ENCODE results near the gene MCOLN3. TPM values are rescaled to one million over a fixed set of nuclear protein-coding genes. Genes with fewer than 3 reads are reported as not detected.
"Not testable (repeated sequence)": the region's sequence is repeated elsewhere in the genome, so short reads cannot be mapped to it uniquely, and the experiment has no call there.

Gene MCOLN3
- total RNA-seq, 3 donors from 2014 or later = 0.80 to 2.3 (median 2.2) TPM

- H3K4me3 ChIP-seq = no peak overlapping the region
- TF ChIP-seq CTCF (IDR thresholded peaks at IDR 0.05) = no peak
- no peak for DNase-seq
- intact Hi-C loops (cut with DNase I, micrococcal nuclease) = no loop called here
- no peaks in the 10 kb centered on the region for H3K9me3 ChIP-seq
- H3K4me1 ChIP-seq (ENCODE audit: low read depth) = no peaks in the 10 kb centered on the region
- H3K36me3 ChIP-seq (ENCODE audit: low read depth) = no peaks in the 10 kb centered on the region
- no peak for ATAC-seq
These were observed 59.7 kb downstream of the MCOLN3 start for GRCh38 chr1:84988588-84988987.

- H3K4me1 ChIP-seq (ENCODE audit: low read depth); H3K9me3 ChIP-seq; intact Hi-C loops (cut with DNase I, micrococcal nuclease); H3K36me3 ChIP-seq (ENCODE audit: low read depth); H3K4me3 ChIP-seq; ATAC-seq; DNase-seq: not testable (repeated sequence)
These were observed 61.7 kb downstream of the MCOLN3 start for GRCh38 chr1:84986561-84986960.

GRCh38 chr1:84985365-84985764 is 62.9 kb downstream of the MCOLN3 start:
- Histone ChIP-seq H3K4me1 (ENCODE audit: low read depth) (no peaks in the 10 kb centered on the region), H3K4me3 (no peak overlapping the region), H3K36me3 (ENCODE audit: low read depth) (no peaks in the 10 kb centered on the region), H3K9me3 (no peaks in the 10 kb centered on the region)
- no peak for TF ChIP-seq CTCF (IDR thresholded peaks at IDR 0.05)
- peak; percentile 74 for ATAC-seq
- intact Hi-C loops (cut with DNase I, micrococcal nuclease) = no loop called here
- no peak for DNase-seq

DNA sequence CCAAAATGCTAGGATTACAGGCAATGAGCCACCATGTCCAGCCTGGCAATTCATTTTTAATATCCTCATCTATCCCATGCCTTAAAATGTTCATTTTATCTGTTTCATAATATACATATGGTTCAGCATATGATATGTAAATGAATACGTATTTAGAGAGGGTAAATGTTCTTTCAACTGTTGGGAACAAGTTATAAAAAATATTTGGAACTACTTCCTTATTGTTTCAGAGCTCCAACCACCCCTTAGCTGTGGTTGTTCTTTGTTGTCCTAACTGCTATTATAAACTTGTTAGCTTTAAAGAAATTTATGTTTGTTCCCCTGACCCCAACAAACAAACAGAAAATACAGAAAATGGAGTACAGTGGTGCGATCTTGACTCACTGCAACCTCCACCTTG is 65.9 kb downstream of the MCOLN3 start:
- Histone ChIP-seq H3K36me3 (ENCODE audit: low read depth) (no peaks in the 10 kb centered on the region), H3K9me3 (no peaks in the 10 kb centered on the region), H3K4me3 (no peak overlapping the region), H3K4me1 (ENCODE audit: low read depth) (no peaks in the 10 kb centered on the region)
- TF ChIP-seq CTCF (IDR thresholded peaks at IDR 0.05) = no peak
- intact Hi-C loops (cut with DNase I, micrococcal nuclease) = no loop called here
- ATAC-seq = peak; percentile 79
- DNase-seq = no peak

- Histone ChIP-seq H3K4me1 (ENCODE audit: low read depth) (no peaks in the 10 kb centered on the region), H3K9me3 (no peaks in the 10 kb centered on the region), H3K36me3 (ENCODE audit: low read depth) (no peaks in the 10 kb centered on the region), H3K4me3 (no peak overlapping the region)
- ATAC-seq = peak; percentile 92
- no peak for TF ChIP-seq CTCF (IDR thresholded peaks at IDR 0.05)
- intact Hi-C loops (cut with DNase I, micrococcal nuclease) = no loop called here
- no peak for DNase-seq
These were observed 73.3 kb downstream of the MCOLN3 start for GRCh38 chr1:84975035-84975434.

DNA sequence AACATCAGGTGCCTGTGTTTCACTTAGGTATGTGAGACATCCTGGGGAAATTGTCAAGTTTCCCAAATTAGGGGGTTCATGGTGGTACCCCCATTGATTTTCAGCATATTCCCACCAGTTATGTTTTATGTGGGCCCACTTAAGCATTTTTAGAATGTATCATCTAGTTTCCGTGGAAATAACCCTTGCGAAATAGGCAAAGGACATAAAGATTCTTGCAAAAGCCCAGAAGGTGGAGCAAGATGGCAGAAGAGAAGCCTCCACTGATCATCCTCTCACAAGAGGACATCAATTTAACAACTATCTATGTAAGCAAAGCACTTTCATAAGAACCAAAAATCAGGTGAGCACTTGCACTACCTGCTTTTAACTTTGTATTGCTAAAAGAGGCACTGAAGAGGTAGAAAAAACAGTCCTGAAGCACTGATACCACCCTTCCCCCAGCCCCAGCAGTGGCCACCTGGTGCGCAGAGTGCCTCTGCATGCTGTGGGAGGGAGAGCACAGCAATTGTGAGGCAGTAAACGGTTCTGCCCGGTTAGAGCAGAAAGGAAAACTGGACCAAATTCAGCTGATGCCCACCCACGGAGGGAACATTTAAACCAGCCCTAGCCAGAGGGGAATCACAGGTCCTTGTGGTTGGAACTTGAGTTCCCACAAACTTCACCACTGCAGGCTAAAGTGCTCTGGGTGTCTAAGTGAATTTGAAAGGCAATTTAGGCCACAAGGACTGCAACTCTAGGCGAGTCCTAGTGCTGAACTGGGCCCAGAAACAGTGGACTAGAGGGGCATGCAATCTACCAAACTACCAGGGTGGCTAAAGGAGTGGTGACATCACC is 74.6 kb downstream of the MCOLN3 start:
- no peak for TF ChIP-seq CTCF (IDR thresholded peaks at IDR 0.05)
- no peaks in the 10 kb centered on the region for H3K4me1 ChIP-seq (ENCODE audit: low read depth)
- H3K36me3 ChIP-seq (ENCODE audit: low read depth) = no peaks in the 10 kb centered on the region
- intact Hi-C loops (cut with DNase I, micrococcal nuclease) = no loop called here
- no peak for DNase-seq
- H3K4me3 ChIP-seq = no peak overlapping the region
- ATAC-seq = no peak
- no peaks in the 10 kb centered on the region for H3K9me3 ChIP-seq
